OCI-LY7 (cell line): ENCODE results near the gene TIGD7.

Source experiments
- EZH2phosphoT487 ChIP-seq: fragments of 200-600 bp; sonication (generic); IDR thresholded peaks from 2 replicates; pipeline ENCODE4 v1.6.1; 2018; ENCODE audit warnings: low read depth, borderline replicate concordance, mild to moderate bottlenecking, mixed run types, antibody characterized with exemption, low read length, moderate library complexity, mixed read lengths
- TF ChIP-seq, protein P1 (sequence below): fragments of 200-600 bp; sonication (generic); conservative IDR thresholded peaks from 2 replicates; pipeline ENCODE4 v1.5.1; 2014; ENCODE audit warnings: mild to moderate bottlenecking, antibody characterized with exemption, low read length, moderate library complexity, mixed read lengths

DNA sequence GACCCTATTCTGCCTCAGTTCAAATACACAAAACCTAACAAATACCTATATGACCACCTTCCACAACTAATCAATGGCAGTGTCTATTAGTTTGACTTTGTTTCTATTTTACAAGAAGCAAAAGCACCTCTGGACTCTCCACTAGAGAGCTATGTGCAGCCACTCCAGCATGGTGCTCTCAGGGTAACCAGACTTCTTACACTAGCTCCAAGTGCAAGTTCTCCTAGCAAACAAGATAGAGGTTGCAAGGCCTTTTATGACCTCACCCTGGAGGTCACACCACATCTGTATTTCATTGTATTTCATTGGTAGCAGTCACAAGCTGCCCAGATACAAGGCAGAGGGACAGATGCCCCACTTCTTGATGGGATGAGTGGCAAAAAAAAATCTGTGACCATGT is 30.3 kb downstream of the TIGD7 start:
- TF ChIP-seq, protein P1, sequence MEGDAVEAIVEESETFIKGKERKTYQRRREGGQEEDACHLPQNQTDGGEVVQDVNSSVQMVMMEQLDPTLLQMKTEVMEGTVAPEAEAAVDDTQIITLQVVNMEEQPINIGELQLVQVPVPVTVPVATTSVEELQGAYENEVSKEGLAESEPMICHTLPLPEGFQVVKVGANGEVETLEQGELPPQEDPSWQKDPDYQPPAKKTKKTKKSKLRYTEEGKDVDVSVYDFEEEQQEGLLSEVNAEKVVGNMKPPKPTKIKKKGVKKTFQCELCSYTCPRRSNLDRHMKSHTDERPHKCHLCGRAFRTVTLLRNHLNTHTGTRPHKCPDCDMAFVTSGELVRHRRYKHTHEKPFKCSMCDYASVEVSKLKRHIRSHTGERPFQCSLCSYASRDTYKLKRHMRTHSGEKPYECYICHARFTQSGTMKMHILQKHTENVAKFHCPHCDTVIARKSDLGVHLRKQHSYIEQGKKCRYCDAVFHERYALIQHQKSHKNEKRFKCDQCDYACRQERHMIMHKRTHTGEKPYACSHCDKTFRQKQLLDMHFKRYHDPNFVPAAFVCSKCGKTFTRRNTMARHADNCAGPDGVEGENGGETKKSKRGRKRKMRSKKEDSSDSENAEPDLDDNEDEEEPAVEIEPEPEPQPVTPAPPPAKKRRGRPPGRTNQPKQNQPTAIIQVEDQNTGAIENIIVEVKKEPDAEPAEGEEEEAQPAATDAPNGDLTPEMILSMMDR, result no peak
- TF ChIP-seq EZH2phosphoT487, result no peak
